IPS-20b (cell line): Measurements from ENCODE around the gene ZBTB20.
"Not testable (repeated sequence)": the region's sequence is repeated elsewhere in the genome, so short reads cannot be mapped to it uniquely, and the experiment has no call there.

Experiments
- H3K27ac ChIP-seq: one replicate; pipeline ENCODE4 v1.5.1; 2013; ENCODE audit warnings: low read length
- H3K27me3 ChIP-seq: 2 replicates; pipeline ENCODE4 v1.6.1; 2013; ENCODE audit warnings: mild to moderate bottlenecking, low read length, inconsistent platforms; ENCODE audit not compliant: insufficient read depth
- H3K36me3 ChIP-seq: 2 replicates; pipeline ENCODE4 v1.6.1; 2013; ENCODE audit warnings: low read depth, mild to moderate bottlenecking, inconsistent platforms, low read length, moderate library complexity; ENCODE audit not compliant: insufficient read depth
- H3K4me1 ChIP-seq: 2 replicates; pipeline ENCODE4 v1.6.1; 2013; ENCODE audit warnings: mild to moderate bottlenecking, control low read depth, inconsistent platforms, low read length, moderate library complexity; ENCODE audit not compliant: insufficient read depth
- H3K4me3 ChIP-seq: 2 replicates; pipeline ENCODE4 v1.5.1; 2013; ENCODE audit warnings: mild to moderate bottlenecking, low read length, inconsistent platforms
- H3K9ac ChIP-seq: 2 replicates; pipeline ENCODE4 v1.6.1; 2013; ENCODE audit warnings: low read depth, mild to moderate bottlenecking, inconsistent platforms, low read length, moderate library complexity
- H3K9me3 ChIP-seq: 2 replicates; pipeline ENCODE4 v1.6.1; 2013; ENCODE audit warnings: mild to moderate bottlenecking, low read depth, low read length, inconsistent platforms; ENCODE audit not compliant: insufficient read depth

The ZBTB20 gene

DNA sequence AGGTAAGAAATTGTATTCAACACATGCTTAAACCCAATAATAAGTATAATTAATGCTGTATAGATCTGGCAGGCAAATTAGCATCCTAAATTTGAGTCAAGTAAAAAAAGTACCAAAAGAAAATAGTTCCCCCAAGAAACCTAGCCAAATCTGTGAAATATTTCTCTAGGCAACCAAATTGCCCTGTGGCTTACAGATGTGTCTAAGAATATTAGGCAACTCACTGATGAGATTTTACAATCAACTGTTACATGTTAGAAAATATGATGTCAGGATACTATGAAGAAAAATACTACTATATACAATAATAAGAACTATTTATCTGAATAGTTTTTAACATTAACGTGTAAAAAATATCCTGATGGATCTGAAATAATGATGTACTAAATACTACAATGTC, 456.2 kb downstream of the ZBTB20 start:
- H3K4me3 ChIP-seq: no peak overlapping the region
- H3K36me3 ChIP-seq: no peaks in the 10 kb centered on the region
- peaks cover 27% of the 10 kb centered on the region for H3K4me1 ChIP-seq
- H3K9ac ChIP-seq: no peak overlapping the region
- no peak overlapping the region for H3K27ac ChIP-seq
- no peaks in the 10 kb centered on the region for H3K27me3 ChIP-seq
- no peaks in the 10 kb centered on the region for H3K9me3 ChIP-seq

- Histone ChIP-seq H3K27me3 (no peaks in the 10 kb centered on the region), H3K9me3 (no peaks in the 10 kb centered on the region; the same call in 1 of the 2 replicates), H3K27ac (no peak overlapping the region), H3K4me3 (no peak overlapping the region), H3K9ac (no peak overlapping the region), H3K4me1 (peaks cover 14% of the 10 kb centered on the region), H3K36me3 (no peaks in the 10 kb centered on the region)
These were observed 459.9 kb downstream of the ZBTB20 start for GRCh38 chr3:114687151-114687550.

DNA sequence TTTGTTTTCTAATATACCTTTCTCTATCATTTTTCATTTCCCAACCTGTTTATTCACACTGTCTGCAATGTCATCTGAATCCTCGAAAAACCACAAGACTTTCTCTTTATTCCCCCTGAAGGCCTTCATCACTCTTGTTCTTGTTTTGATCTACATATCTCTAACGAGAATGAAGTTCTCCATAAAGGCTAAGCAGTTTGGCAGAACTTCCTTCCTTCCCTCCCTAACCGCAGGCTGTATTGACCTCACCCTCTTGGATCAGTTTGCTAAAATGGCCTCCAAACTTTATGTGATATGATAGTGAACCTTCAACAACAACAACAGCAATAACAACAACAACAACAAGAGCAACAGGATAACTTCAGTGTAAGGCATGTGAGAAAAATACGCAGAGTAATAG, 460.5 kb downstream of the ZBTB20 start:
- Histone ChIP-seq H3K27ac (no peak overlapping the region), H3K9ac (no peak overlapping the region), H3K4me3 (no peak overlapping the region), H3K4me1 (peaks cover 14% of the 10 kb centered on the region), H3K9me3 (no peaks in the 10 kb centered on the region; the same call in 1 of the 2 replicates), H3K36me3 (no peaks in the 10 kb centered on the region), H3K27me3 (no peaks in the 10 kb centered on the region)

GRCh38 chr3:114685161-114685560, 461.9 kb downstream of the ZBTB20 start:
- Histone ChIP-seq H3K9ac (no peak overlapping the region), H3K36me3 (no peaks in the 10 kb centered on the region), H3K27ac (no peak overlapping the region), H3K27me3 (no peaks in the 10 kb centered on the region), H3K9me3 (no peaks in the 10 kb centered on the region; the same call in 1 of the 2 replicates), H3K4me1 (peaks cover 14% of the 10 kb centered on the region), H3K4me3 (no peak overlapping the region)

- Histone ChIP-seq H3K9ac (no peak overlapping the region), H3K4me3 (no peak overlapping the region), H3K27ac (no peak overlapping the region), H3K36me3 (no peaks in the 10 kb centered on the region), H3K9me3 (peaks cover 5% of the 10 kb centered on the region), H3K27me3 (no peaks in the 10 kb centered on the region), H3K4me1 (peaks cover 5% of the 10 kb centered on the region; the same call in 1 of the 2 replicates)
These were observed 466.8 kb downstream of the ZBTB20 start for GRCh38 chr3:114680299-114680698.

DNA sequence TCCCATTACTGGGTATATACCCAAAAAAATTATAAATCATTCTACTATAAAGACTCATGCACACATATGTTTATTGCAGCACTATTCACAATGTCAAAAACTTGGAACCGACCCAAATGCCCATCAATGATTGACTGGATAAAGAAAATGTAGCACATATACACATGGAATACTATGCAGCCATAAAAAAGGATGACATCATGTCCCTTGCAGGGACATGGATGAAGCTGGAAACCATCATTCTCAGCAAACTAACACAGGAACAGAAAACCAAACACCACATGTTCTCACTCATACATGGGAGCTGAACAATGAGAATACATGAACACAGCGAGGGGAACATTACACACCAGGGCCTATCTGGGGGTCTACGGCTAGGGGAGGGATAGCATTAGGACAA, 467.3 kb downstream of the ZBTB20 start:
- not testable (repeated sequence) for H3K27me3 ChIP-seq, H3K27ac ChIP-seq, H3K4me1 ChIP-seq, H3K9ac ChIP-seq, H3K36me3 ChIP-seq, H3K9me3 ChIP-seq, H3K4me3 ChIP-seq

- Histone ChIP-seq H3K4me1 (peaks cover 22% of the 10 kb centered on the region), H3K27me3 (no peaks in the 10 kb centered on the region), H3K9me3 (peaks cover 5% of the 10 kb centered on the region; the same call in 1 of the 2 replicates), H3K4me3 (no peak overlapping the region), H3K27ac (no peak overlapping the region), H3K36me3 (no peaks in the 10 kb centered on the region), H3K9ac (no peak overlapping the region)
These were observed 472.0 kb downstream of the ZBTB20 start for GRCh38 chr3:114675104-114675503.

DNA sequence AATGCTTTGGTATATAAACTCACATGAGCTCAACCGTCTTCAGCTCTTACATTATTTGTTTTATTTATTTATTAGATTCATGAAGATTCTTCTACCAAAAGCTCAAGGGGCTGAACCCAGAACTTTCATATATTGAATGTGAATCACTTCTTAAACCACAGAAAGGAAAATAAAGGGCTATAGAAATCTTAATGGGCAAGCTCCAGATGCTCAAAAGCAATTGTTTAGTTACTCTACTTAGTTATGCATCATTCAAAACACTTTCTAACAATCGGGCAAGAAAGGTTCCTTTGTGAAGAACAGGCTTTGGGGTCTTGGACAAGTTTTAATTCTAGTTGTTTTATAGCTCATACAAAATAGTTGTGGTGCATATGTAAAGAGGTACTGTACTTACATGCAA, 473.1 kb downstream of the ZBTB20 start:
- H3K36me3 ChIP-seq: no peaks in the 10 kb centered on the region
- H3K27ac ChIP-seq: no peak overlapping the region
- H3K9ac ChIP-seq: no peak overlapping the region
- H3K27me3 ChIP-seq: no peaks in the 10 kb centered on the region
- H3K4me1 ChIP-seq: peaks cover 22% of the 10 kb centered on the region
- H3K9me3 ChIP-seq: peaks cover 5% of the 10 kb centered on the region; the same call in 1 of the 2 replicates
- H3K4me3 ChIP-seq: no peak overlapping the region

DNA sequence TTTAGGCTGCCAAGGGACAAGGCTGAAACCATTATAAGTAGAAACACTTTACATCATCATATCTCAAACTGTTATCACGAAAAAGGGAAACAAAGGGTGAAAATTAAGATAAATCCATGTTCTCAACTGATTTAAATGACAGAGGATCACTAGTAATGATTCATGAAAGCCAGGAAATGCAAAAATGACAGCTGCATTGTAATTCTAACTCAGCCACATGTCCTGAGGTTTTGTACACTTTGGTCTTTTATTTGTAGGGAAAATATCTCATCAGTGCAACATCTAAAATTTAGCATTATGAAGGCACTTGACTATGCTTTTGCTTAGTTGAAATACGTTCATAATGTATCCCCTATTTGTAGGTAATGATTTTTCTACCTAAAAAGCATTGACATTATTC, 473.6 kb downstream of the ZBTB20 start:
- Histone ChIP-seq H3K4me3 (no peak overlapping the region), H3K27me3 (no peaks in the 10 kb centered on the region), H3K9me3 (peaks cover 5% of the 10 kb centered on the region; the same call in 1 of the 2 replicates), H3K4me1 (peaks cover 22% of the 10 kb centered on the region), H3K36me3 (no peaks in the 10 kb centered on the region), H3K27ac (peak overlapping the region; percentile 30), H3K9ac (no peak overlapping the region)

DNA sequence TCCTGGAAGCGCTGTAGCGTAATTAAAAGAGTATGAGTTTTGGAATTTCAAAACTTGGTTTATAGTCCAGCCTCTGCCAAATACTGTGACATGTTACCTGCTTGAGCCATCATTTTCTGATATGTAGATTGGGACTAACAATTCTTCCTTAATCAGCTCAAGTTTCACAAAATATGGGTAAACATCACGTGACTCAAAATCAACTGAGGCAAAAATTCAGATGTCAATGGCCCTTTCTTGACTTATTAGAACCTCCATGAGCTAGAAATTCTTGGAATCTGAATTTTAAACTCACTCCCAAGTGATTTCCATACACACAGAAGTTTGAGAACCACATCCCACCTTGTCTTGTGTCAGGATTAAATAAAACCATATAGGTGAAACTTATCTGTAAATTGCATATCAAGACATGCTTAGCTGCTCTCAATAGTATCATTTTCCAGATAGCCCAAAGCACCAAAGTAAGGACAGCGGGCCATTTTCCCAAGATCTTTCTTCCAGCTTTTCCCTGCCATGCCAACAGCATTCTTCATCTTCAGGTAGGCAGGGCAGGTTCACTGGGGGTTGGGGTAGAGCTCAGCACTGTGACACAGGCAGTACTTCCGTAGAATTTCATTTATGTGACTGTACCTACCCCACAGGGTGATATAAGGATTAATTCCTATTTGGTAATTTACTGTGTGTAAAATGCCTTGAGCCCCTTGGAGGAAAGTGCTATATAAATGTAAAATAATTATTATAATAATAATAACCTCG, 474.2 kb downstream of the ZBTB20 start:
- no peak overlapping the region for H3K4me3 ChIP-seq
- peaks cover 5% of the 10 kb centered on the region; the same call in 1 of the 2 replicates for H3K9me3 ChIP-seq
- H3K27ac ChIP-seq: no peak overlapping the region
- peaks cover 22% of the 10 kb centered on the region for H3K4me1 ChIP-seq
- no peaks in the 10 kb centered on the region for H3K36me3 ChIP-seq
- H3K9ac ChIP-seq: no peak overlapping the region
- H3K27me3 ChIP-seq: no peaks in the 10 kb centered on the region

- Histone ChIP-seq H3K4me1 (peaks cover 22% of the 10 kb centered on the region), H3K27ac (no peak overlapping the region), H3K27me3 (no peaks in the 10 kb centered on the region), H3K4me3 (no peak overlapping the region), H3K36me3 (no peaks in the 10 kb centered on the region), H3K9ac (no peak overlapping the region), H3K9me3 (no peaks in the 10 kb centered on the region)
These were observed 475.2 kb downstream of the ZBTB20 start for GRCh38 chr3:114671741-114672510.

GRCh38 chr3:114669614-114670013, 477.5 kb downstream of the ZBTB20 start:
- Histone ChIP-seq H3K36me3 (no peaks in the 10 kb centered on the region), H3K27ac (no peak overlapping the region), H3K4me1 (peaks cover 29% of the 10 kb centered on the region), H3K27me3 (no peaks in the 10 kb centered on the region), H3K9me3 (no peaks in the 10 kb centered on the region), H3K9ac (no peak overlapping the region), H3K4me3 (no peak overlapping the region)
